Inferior parietal cortex (tissue), 1 donor: Measurements from ENCODE around the gene CYSRT1.

ENCODE experiments used
- DNase-seq: peaks from one replicate; pipeline ENCODE4 v3.0.0-alpha.2; 2016; ENCODE audit errors: extremely low spot score

CYSRT1 gene

DNA sequence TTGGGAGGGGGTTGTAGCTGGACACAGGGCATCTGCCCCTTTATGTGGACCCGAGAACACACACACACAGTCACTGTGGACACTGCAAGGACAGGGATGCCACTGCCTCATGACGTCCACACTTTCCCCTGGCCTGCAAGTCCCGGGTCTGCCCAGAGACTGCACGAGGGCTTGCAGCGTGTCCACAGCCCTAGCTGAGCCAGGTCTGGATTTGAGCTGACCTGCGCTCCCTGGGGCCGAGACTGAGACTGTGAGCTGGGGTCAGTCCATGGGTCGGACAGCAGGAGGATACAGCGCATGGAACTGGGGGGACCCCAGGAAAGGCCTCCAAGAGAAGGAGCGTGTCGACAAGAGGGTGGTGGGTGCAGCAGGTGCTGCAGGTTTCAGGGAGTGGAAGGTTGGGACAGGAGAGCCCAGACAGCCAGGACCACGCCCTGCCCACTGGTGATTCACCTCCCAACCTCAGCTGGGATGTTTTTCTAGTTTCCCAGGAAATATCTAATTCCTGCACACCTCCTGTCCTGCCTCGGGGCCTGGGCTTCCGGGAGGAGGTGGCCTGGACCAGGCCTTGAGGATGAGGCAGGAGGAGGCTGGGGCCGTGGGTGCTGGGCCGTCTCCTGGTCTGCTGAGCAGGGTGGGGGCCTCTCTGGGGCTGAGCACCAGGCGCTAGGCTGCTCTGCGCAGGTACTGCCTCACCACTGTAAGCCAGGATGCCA, 1.5 kb downstream of the CYSRT1 start:
- no peak for DNase-seq

DNA sequence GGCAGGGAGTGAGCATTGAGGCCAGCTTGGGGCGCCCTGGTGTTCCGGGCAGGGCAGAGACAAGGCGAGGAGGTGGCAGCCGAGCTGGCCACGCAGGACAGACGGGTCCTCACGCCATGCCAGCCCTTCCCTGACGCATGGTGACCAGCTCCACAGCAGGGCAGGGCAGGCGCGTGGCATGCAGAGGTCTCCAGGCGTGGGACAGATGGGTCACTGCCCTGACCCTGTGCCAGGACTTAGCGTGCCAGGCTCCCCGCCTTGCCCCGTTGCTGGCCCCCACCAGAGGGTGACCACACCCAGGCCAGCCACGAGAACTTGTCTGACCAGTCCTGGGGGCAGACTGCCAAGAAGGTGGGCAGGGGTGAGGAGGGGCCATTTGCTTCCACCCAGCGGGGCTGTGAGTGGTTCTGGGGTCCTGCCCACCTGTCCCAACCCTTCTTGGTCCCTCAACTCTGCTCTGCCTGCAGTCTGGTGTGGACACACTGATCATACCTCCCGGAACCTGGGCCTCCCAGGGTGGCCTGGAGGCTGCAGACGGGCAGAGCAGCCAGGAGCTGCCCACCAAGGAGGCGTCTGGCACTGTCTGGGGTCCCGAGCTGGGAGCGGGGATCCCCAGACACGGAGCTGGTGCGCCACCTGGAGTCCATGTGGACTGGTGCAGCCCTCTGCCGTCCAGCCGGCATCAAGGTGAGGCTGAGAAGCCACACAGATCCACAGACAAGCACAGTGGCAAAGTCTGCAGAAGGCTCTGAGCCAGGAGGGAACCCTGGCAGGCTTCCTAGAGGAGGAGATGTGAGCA, 2.3 kb downstream of the CYSRT1 start, which contains the start of gene RNF224:
RNF224 (plus strand) TSS at position 449 of the 799 bp plus-strand sequence. CDS start 834 bp downstream, outside the sequence.
- DNase-seq, result peak; percentile 68

DNA sequence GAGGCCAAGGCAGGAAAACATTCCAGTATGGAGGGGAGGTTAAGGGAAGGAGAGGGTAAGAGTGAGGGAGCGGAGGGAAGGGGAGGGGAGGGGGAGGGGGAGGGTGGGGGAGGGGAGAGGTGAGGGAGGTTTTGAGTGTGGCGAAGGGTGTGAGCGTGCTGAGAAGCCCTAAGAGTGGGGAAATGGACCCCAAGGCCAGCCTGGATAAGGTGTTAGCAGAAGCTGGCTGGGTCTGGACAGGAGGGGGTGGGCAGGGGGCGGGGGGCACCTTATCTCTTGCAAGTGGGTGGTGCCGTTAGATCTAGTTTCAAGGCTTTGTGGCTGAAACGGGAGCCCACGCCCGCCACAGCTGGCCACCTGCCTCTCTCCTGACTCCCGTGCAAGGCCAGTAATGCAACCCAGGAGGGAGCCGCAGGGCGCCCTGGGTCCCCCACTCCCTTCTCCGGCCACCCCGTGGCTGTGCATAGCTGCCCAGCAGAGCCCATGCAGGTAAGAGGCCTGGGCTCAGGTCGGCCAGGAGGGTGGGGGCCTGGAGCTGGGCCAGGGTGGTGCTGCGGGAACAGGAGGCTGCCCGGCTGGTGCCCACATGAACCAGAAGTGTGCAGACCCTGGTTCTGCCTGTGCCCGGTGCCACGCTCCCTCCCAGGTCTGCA, 3.0 kb downstream of the CYSRT1 start:
- no peak for DNase-seq

DNA sequence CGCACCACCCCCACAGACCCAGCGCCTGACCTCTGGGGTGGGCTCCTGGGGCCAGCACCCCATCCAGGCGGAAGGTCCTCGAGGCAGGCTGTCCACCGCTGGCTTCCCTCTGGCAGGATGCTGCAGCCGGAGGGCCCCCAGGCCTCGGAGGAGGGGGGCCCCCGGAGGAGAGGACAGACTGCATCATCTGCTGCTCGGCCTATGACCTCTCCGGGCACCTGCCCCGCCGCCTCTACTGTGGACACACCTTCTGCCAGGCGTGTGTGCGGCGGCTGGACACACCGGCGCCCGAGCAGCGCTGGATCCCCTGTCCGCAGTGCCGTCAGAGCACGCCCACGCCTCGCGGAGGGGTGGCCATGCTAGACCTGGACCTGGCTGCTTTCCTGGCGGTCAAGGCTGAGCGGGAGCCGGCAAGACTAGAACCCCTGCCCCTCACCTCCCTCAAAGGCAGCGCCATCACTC, 3.6 kb downstream of the CYSRT1 start:
- DNase-seq, result no peak

DNA sequence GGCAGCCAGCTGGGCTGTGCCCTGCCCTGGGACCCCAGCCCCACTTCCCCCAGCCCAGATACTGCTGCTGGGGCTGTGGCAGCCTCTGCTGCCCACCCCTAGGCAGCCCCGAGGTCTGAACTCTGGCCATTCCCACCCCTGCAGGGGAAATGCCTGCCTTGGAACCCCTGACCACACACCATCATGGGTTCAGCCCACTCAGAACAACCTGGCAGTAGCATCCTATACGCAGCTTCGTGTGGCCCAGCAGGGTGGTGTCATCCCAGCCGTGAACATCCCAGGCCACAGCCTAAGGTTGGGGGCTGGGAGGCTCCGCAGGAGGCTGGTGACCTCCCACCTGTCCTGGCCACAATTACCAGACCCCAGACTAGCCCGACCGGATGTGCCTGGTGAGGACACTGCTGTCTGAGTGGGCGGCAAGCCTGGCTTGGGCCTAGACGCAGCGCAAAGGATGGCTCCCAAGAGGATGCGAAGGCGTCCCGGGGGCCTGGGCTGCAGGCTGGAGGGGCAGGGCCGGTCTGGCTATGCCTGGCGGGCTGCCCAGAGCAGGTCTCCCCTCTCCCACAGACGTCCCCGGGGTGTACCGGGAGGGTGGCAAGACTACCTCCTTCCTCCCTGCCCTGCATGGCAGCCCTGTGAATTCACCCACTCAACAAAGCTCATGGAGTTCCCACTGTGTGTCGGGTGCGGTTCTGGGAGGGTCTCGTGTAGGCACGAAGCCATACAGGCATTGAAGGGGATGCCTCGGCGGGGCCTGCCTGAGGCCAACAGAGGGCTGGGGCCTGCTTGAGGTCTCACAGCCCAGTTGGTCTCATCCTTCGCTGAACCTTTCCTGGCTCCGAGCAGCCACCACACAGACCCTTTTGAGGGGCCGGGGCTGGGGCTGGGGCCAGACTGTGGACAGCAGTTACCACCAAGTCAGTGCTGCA, 4.3 kb downstream of the CYSRT1 start:
- no peak for DNase-seq

DNA sequence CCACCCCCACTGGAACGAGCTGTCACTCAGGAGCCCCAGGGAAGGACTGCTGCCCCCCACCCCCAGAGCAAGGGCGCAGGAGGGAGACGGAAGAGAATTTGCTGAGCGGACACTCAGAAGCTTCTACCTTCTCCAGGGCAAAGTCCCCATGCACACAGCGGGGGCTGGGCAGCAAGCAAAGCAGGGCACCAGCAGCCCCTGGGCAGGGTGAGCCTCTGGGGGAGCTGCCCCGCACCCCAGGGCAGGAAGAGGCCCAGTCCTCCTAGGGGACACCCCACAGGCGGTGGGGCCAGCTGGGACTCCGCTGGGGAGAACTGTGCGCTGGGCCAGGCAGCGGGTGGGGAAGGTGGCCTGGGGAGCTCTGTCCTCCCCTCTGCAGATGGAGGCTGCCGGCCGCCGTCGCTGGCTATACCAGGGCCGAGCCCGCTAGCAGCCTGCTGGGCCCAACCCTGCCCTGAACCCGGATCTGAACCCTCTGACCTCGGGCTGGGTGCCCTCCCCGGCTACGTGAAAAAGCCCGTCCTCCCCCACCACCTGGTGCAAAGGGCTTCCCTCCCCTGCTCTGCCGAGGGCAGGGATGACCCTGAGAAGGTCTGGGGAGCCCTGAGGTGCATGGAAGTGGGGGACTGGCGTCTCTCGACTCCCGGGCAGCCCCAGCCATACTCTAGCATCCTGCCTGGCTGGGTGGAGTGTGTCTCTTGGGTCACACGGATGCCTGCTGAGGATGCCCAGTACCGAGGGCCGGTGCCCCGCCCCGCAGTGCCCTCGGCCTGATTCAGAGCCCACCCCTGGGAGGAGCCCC, 5.1 kb downstream of the CYSRT1 start:
- no peak for DNase-seq

DNA sequence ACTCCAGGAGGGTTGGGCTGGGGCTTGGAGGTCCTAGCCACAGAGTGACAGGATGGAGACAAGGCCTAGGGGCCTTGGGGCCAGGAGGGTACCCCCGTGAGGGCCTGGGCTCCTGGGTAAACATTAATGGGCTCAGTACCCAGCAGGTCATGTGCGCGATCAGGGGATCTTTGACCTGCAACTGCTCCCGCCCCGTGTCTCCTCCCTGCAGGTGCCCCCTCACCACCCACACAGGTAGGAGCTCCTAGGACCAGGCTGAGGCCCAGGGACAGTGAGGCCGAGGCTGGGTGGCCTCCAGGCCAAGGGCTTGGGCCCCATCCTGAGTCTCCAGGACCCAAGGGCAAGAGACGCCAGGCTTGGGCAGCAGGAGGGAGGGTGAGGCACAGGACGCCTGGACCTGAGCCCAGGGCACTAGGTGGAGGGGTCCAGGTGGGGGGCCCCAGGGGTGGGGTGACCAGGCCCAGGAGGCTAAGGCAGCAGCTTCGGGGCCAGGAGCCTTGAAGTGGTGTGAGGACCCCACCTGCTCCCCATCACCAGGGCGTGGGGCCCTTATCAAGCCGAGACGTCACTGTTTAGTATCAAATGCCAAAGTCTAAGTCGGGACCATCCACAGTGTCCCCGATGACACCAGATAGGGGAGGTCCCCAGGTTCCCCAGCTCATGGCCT, 5.9 kb downstream of the CYSRT1 start, which contains the start of gene SLC34A3:
SLC34A3 (plus strand) TSS at position 197 of the 667 bp plus-strand sequence. CDS start 802 bp downstream, outside the sequence.
- DNase-seq, result no peak

DNA sequence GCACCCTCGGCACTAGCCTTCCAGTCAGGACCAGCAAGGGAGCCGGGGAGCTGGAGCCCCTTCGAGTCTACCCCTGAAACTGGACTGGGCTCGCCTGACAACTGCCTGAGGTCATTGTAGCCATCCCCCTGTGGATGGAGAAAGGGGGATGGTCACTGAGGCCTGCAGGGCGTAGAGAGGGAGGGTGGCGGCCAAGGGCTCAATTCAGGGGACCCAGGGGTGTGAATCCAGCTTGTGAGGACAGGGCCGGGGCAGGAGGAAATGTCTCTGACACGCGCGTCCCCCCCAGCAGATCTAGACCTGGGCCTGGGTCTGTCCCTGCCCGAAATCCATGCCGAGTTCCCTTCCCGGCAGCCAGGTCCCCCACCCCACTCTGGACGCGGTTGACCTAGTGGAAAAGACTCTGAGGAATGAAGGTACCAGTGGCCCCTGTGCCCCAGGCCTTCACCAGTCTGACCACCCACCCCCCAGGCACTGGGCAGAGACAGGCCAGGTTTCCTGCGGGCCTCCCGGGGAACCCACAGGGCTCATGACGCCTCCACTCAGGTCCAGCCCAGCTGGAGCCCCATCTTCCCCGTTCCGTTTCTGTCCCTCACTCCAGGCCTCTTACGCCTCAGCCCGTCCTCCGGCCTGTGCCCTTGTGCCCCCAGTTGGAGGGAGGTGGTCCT, 6.5 kb downstream of the CYSRT1 start:
- no peak for DNase-seq

DNA sequence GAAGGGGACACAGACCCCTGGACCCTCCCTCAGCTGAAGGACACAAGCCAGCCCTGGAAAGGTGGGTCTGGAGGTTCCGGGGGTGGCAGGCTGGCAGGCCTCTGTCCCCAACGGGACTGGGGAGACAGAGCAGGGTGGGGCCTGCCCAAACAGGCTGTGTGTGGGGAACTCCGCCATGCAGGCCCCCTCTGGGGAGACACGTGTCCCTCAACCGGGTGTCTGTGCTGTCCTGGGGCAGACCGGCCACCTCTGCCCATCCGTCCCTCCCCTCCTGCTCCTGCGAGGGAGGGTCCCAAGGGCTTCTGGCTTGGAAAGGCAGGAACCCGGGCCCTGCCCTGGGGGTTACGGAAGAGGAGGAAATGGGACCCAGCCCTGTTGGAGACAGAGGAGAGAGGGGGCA, 7.1 kb downstream of the CYSRT1 start:
- no peak for DNase-seq

DNA sequence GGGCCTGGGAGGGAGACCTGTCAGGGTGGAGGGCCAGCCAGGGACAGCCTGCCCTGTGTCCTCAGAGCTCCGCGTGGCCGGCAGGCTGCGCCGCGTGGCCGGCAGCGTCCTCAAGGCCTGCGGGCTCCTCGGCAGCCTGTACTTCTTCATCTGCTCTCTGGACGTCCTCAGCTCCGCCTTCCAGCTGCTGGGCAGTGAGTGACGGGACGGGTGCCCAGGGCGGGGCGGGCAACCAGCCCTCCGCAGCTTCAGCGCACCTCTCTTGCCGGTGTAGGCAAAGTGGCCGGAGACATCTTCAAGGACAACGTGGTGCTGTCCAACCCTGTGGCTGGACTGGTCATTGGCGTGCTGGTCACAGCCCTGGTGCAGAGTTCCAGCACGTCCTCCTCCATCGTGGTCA, 7.5 kb downstream of the CYSRT1 start:
- no peak for DNase-seq

DNA sequence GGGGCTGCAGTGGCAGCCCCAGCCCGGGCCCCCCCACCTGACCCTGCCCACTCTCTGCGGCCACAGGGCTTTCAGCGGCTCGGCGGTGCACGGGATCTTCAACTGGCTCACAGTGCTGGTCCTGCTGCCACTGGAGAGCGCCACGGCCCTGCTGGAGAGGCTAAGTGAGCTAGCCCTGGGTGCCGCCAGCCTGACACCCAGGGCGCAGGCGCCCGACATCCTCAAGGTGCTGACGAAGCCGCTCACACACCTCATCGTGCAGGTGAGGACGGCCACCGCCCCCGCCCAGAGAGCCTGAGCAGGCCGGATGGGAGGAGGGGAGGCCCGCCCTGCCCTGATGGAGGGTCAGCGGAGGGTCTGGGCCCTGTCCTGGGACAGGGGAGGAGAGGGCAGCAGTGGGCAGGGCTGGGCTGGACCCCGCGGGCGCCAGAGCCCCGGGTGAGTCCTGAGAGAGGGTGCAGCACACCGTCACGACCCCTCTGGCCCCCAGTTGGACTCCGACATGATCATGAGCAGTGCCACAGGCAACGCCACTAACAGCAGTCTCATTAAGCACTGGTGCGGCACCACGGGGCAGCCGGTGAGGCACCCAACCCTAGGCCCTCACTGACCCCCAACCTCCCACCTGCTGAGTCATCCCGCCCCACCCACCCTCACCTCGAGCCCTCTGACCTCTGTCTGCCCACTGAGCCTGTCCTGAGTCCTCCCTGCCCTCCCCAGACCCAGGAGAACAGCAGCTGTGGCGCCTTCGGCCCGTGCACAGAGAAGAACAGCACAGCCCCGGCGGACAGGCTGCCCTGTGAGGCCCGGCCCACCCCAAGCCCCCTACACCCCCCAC, 8.4 kb downstream of the CYSRT1 start:
- DNase-seq, result no peak

DNA sequence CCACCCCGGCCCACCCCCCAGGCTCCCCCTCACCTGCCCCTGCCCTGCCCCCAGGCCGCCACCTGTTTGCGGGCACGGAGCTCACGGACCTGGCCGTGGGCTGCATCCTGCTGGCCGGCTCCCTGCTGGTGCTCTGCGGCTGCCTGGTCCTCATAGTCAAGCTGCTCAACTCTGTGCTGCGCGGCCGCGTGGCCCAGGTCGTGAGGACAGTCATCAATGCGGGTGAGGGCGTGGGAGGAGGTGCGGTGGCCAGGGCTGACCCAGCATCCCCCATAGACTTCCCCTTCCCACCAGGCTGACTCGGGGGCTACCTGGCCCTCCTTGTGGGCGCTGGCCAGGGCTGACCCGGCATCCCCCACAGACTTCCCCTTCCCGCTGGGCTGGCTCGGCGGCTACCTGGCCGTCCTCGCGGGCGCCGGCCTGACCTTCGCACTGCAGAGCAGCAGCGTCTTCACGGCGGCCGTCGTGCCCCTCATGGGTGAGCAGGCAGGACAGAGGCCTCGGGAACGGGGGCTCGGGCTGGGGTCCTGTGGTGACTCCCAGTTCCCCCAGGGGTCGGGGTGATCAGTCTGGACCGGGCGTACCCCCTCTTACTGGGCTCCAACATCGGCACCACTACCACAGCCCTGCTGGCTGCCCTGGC, 9.2 kb downstream of the CYSRT1 start:
- DNase-seq, result no peak

DNA sequence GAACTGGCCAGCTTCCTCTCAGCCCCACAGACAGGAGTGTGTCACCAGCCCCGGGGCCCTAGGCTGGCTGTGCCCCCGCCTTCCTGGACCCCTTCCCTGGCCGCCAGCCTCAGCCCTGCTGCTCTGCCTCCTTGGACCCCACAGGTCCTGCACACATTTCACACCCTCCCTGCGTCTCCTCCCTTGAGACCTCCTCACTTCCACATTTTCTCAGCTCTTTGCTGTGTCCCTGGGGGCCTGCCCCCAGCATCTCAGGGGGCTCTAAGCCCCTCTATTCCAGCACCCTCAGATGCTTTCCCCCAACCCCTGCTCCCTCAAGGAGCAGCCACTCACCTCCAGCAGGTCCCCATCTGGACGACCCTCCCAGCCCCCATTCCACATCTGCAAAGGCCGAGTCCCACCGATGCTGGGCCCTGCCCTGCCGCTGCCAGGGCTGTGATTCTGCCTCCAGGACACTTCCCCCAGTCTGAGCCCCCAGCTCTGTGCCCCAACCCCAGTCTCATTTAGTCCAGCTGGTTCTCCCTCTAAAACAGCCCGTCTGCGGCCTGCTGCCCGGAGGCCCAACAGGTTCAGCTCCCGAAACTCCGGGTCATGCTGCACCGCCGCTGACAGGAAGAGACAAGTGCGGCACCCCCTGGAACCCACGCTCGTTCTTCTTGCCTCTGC, 9.9 kb downstream of the CYSRT1 start:
- DNase-seq, result no peak

DNA sequence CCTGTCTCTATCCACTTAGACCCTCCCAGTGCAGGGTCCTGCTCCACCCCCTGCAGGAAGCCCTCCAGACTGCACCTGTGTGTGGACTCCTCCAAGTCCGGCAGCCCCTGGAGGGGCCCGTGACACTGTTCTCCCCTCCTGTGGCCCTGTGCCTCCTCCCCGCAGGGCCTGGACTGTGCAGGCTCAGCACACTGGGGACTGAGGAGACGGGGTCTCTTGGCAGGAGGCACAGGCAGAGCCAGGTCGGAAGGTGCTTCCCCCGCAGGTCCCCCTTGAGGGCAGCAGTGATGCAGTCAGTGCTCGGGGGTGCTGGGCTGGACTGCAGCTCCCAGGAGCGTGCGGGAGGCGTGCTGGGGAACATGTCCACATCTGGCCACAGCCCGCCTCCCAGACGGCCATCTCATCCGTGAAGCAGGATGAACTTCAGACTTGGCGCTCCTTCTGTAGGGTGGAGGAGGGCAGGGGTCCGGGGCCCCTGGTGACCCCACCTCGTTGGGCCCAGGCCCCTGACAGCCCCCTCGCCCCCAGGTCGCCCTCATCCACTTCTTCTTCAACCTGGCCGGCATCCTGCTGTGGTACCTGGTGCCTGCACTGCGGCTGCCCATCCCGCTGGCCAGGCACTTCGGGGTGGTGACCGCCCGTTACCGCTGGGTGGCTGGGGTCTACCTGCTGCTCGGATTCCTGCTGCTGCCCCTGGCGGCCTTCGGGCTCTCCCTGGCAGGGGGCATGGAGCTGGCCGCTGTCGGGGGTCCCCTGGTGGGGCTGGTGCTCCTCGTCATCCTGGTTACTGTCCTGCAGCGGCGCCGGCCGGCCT, 10.7 kb downstream of the CYSRT1 start:
- no peak for DNase-seq

DNA sequence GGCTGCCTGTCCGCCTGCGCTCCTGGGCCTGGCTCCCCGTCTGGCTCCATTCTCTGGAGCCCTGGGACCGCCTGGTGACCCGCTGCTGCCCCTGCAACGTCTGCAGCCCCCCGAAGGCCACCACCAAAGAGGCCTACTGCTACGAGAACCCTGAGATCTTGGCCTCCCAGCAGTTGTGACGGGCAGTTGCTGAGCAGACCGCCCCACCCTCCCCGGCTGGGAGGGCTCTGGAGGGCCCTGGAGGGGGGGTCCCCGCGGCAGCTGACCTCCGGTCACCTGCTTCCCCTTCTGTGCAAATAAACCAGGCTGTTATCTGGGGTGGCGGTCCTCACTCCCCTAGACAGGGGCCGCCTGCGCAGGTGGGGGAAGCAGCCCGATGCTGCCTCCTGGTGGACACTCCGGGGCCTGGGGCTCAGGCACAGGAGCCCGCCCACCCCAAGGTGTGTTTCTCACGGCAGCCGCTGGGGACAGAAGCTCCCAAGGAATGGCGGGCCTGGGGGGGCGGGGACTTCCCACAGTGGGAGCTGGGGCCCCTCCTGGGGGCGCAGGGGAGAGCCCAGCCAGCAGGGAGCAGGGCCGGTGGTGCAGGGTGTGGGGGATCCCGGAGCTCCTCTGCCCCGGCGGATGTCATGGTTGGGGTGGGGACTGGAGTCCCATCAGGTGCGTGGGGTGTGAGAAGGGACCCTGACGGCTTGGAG, 11.4 kb downstream of the CYSRT1 start:
- peak; percentile 73 for DNase-seq

DNA sequence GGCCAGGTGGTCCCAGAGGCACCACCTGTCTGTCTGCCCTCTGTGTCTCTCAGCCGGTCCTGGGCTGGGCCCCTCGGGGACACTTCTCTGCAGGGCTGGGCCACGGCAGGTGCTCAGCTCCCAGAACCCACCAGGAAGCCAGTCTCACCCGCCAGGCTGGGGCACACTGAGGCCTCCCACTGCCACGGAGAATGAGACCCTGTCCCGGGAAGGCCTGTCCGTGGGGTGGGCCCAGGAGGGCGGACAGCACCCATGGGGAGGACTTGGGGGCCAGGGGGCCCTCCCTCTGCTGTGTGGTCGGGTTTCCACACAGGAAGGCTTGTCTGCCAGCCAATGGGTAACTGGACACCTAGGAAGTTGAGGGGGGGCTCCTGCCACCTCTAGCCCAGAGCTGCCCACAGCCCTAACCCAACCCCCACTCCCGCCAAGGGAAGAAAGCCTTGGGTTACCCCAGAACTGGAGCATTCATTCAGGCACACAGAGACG, 12.0 kb downstream of the CYSRT1 start:
- DNase-seq, result no peak
